HCT116 (cell line): ENCODE measurements around the gene IL1RN. TPM values are rescaled to one million over a fixed set of nuclear protein-coding genes. Genes with fewer than 3 reads are reported as not detected.

ENCODE experiments used
- ATAC-seq: fragments of 200-7000 bp; cut with Tn5 transposase; 2 replicates; pipeline ENCODE4 v1.9.1; 2020; ENCODE audit warnings: mild to moderate bottlenecking, moderate library complexity
- BruUV-seq: library from RNA; stranded (reverse); fragments of 400-500 nt; replicated peaks from 2 replicates; lab custom pipeline; 2021; lab: Mats Ljungman, UMichigan
- CTCF ChIA-PET: fragments of 300-600 bp; sonication (Branson Sonifier 250); formaldehyde crosslinking; loops from one replicate; lab custom pipeline; 2021; ENCODE audit warnings: antibody characterized with exemption; lab: Charles Lee
- POLR2A ChIA-PET: fragments of 300-600, 350-600 bp; sonication (Branson Sonifier 250); formaldehyde crosslinking; loops from one replicate; lab custom pipeline; 2021; ENCODE audit warnings: antibody characterized with exemption; lab: Charles Lee
- RAD21 ChIA-PET, 2 experiments: fragments of 300-600 bp; sonication (Branson Sonifier 250); formaldehyde crosslinking; loops; one replicate each; lab custom pipeline; 2023; ENCODE audit warnings: low total read pairs in 2 of 2; ENCODE audit not compliant: uncharacterized antibody in 2 of 2, unreplicated experiment in 2 of 2, low non-redundant PET in 1 of 2; lab: Charles Lee
- DNase-seq: peaks from one replicate; pipeline ENCODE4 v3.0.0-alpha.2; 2010; ENCODE audit warnings: low read depth, low spot score
- H2AFZ ChIP-seq: fragments of 200-600 bp; shearing (Covaris generic), sonication (generic); 2 replicates; pipeline ENCODE4 v1.6.1; 2017; ENCODE audit warnings: low read depth, mixed run types, mixed read lengths, antibody characterized with exemption, low read length; ENCODE audit not compliant: poor library complexity, severe bottlenecking
- H3K27ac ChIP-seq: 2 replicates; pipeline ENCODE4 v1.5.1; 2012; ENCODE audit warnings: low read depth, low read length
- H3K27me3 ChIP-seq: fragments of 200-600 bp; sonication (generic); 2 replicates; pipeline ENCODE4 v1.6.1; 2016; ENCODE audit warnings: mixed run types, low read length, mixed read lengths; ENCODE audit not compliant: insufficient read depth
- H3K36me3 ChIP-seq, 2 experiments: fragments of 200-500 bp in 1 of 2; fragments of 200-600 bp in 1 of 2; sonication (Bioruptor generic) in 1 of 2; sonication (generic) in 1 of 2; 2 replicates each; pipeline versions ENCODE4 v1.5.1 to v1.6.1; 2014 to 2016; ENCODE audit warnings: low read length in 2 of 2, inconsistent platforms in 1 of 2, mixed read lengths in 1 of 2, mixed run types in 1 of 2; ENCODE audit not compliant: insufficient read depth in 2 of 2, control insufficient read depth in 1 of 2
- H3K4me1 ChIP-seq, 2 experiments: fragments of 200-600 bp in 1 of 2; sonication (generic) in 1 of 2; 2 replicates each; pipeline versions ENCODE4 v1.5.1 to v1.6.1; 2012 to 2017; ENCODE audit warnings: low read length in 2 of 2, inconsistent platforms in 1 of 2, mild to moderate bottlenecking in 1 of 2, mixed read lengths in 1 of 2, mixed run types in 1 of 2, moderate library complexity in 1 of 2; ENCODE audit not compliant: insufficient read depth in 2 of 2, control insufficient read depth in 1 of 2
- H3K4me2 ChIP-seq: fragments of 200-600 bp; sonication (generic); 2 replicates; pipeline ENCODE4 v1.6.1; 2017; ENCODE audit warnings: mixed run types, low read length, mixed read lengths
- H3K4me3 ChIP-seq, 2 experiments: fragments of 200-600 bp in 1 of 2; sonication (generic) in 1 of 2; replicated peaks in 1 of 2; 2 replicates each; pipeline ENCODE4 v1.5.1; 2011 to 2016; ENCODE audit warnings: low read length in 2 of 2, control low read depth in 1 of 2, low read depth in 1 of 2, mild to moderate bottlenecking in 1 of 2, mixed read lengths in 1 of 2, mixed run types in 1 of 2
- H3K79me2 ChIP-seq: fragments of 200-600 bp; sonication (generic); 2 replicates; pipeline ENCODE4 v1.6.1; 2017; ENCODE audit warnings: mild to moderate bottlenecking, mixed run types, low read length, moderate library complexity, mixed read lengths; ENCODE audit not compliant: insufficient read depth
- H3K9ac ChIP-seq: fragments of 200-600 bp; sonication (generic); 2 replicates; pipeline ENCODE4 v1.6.1; 2016; ENCODE audit warnings: low read length, mixed read lengths
- H3K9me2 ChIP-seq: fragments of 200-600 bp; sonication (generic), shearing (Covaris generic); 2 replicates; pipeline ENCODE4 v1.6.1; 2017; ENCODE audit warnings: mixed run types, mild to moderate bottlenecking, moderate library complexity; ENCODE audit not compliant: insufficient read depth
- H3K9me3 ChIP-seq, 2 experiments: fragments of 200-500 bp in 1 of 2; fragments of 200-600 bp in 1 of 2; sonication (Bioruptor generic) in 1 of 2; sonication (generic) in 1 of 2; 2 replicates each; pipeline ENCODE4 v1.6.1; 2014 to 2017; ENCODE audit warnings: low read length in 2 of 2, mixed read lengths in 2 of 2, inconsistent platforms in 1 of 2, low read depth in 1 of 2, mild to moderate bottlenecking in 1 of 2, mixed run types in 1 of 2, moderate library complexity in 1 of 2; ENCODE audit not compliant: control insufficient read depth in 1 of 2, insufficient read depth in 1 of 2
- H4K20me1 ChIP-seq: fragments of 200-600 bp; sonication (generic), shearing (Covaris generic); 2 replicates; pipeline ENCODE4 v1.6.1; 2017; ENCODE audit warnings: mixed run types, mild to moderate bottlenecking, moderate library complexity; ENCODE audit not compliant: insufficient read depth
- CEBPB ChIP-seq: IDR thresholded peaks from 2 replicates; pipeline ENCODE4 v1.6.1; 2012; ENCODE audit warnings: low read depth
- CTCF ChIP-seq, 3 experiments: fragments of 200-600 bp in 1 of 3; sonication (generic) in 1 of 3; IDR thresholded peaks in 2 of 3; conservative IDR thresholded peaks in 1 of 3; 2 replicates each; pipeline ENCODE4 v1.5.1; 2012 to 2017; ENCODE audit warnings: low read depth in 2 of 3, low read length in 2 of 3, antibody characterized with exemption in 1 of 3, borderline replicate concordance in 1 of 3, control low read depth in 1 of 3, mild to moderate bottlenecking in 1 of 3, mixed read lengths in 1 of 3, mixed run types in 1 of 3, moderate library complexity in 1 of 3; ENCODE audit not compliant: insufficient read depth in 1 of 3
- ELF1 ChIP-seq: IDR thresholded peaks from 2 replicates; pipeline ENCODE4 v1.6.1; 2012; ENCODE audit warnings: low read depth, borderline replicate concordance
- EZH2 ChIP-seq: fragments of 200-600 bp; sonication (generic); IDR thresholded peaks from 2 replicates; pipeline ENCODE4 v1.6.1; 2017; ENCODE audit warnings: antibody characterized with exemption, mixed run types
- EZH2phosphoT487 ChIP-seq: fragments of 200-600 bp; IDR thresholded peaks from 2 replicates; pipeline ENCODE4 v1.6.1; 2018; ENCODE audit warnings: antibody characterized with exemption, borderline replicate concordance
- POLR2A ChIP-seq: IDR thresholded peaks from 2 replicates; pipeline ENCODE4 v1.7.0; 2011; ENCODE audit warnings: borderline replicate concordance; ENCODE audit not compliant: insufficient read depth, insufficient read length; ENCODE audit errors: extremely low read depth
- POLR2AphosphoS5 ChIP-seq: IDR thresholded peaks from 2 replicates; pipeline ENCODE4 v1.6.1; 2011; ENCODE audit warnings: mild to moderate bottlenecking, low read depth, low read length, moderate library complexity
- SIN3A ChIP-seq: IDR thresholded peaks from 2 replicates; pipeline ENCODE4 v1.6.1; 2012; ENCODE audit warnings: low read depth
- TCF7L2 ChIP-seq: IDR thresholded peaks from 2 replicates; pipeline ENCODE4 v1.7.0; 2011; ENCODE audit warnings: borderline replicate concordance, inconsistent platforms; ENCODE audit not compliant: insufficient read depth, insufficient read length; ENCODE audit errors: extremely low read depth
- ZBTB33 ChIP-seq: IDR thresholded peaks from 2 replicates; pipeline ENCODE4 v1.6.1; 2011; ENCODE audit warnings: mild to moderate bottlenecking, low read length, moderate library complexity; ENCODE audit not compliant: insufficient replicate concordance; ENCODE audit errors: extremely low read depth
- ZFX ChIP-seq: fragments of 450-650 bp; IDR thresholded peaks from 2 replicates; pipeline ENCODE4 v1.6.1; 2017
- ZNF274 ChIP-seq: fragments of 200-500 bp; sonication (Bioruptor generic); IDR thresholded peaks from 2 replicates; pipeline ENCODE4 v1.6.1; 2014; ENCODE audit warnings: mild to moderate bottlenecking, low read depth, low read length, inconsistent platforms
- intact Hi-C: fragments of 100-400 bp; cut with micrococcal nuclease; formaldehyde crosslinking; loops from 2 replicates; pipeline ENCODE4 v1.10.0; 2022
- total RNA-seq: library from RNA; stranded (reverse); gene quantifications from one replicate; pipeline ENCODE4 v1.2.1, GENCODE V29; 2021; ENCODE audit not compliant: unreplicated experiment

Gene IL1RN
- total RNA-seq, 1 experiment from 2014 or later = 0.25 TPM

GRCh38 chr2:113111121-113111520 lies 16.3 kb upstream of the IL1RN start:
- Histone ChIP-seq H3K27me3 (no peaks in the 10 kb centered on the region), H2AFZ (no peak overlapping the region), H3K27ac (no peak overlapping the region), H3K4me2 (no peak overlapping the region), H3K9me3 (no peaks in the 10 kb centered on the region), H3K9ac (no peak overlapping the region), H3K4me3 (no peak overlapping the region), H3K4me1 (no peaks in the 10 kb centered on the region), H3K79me2 (no peaks in the 10 kb centered on the region), H3K9me2 (no peaks in the 10 kb centered on the region), H3K36me3 (no peaks in the 10 kb centered on the region), H4K20me1 (no peaks in the 10 kb centered on the region)
- DNase-seq (no peak), ATAC-seq (no peak)
- no TSS peak for BruUV-seq
- ChIA-PET POLR2A (interaction anchor here (0.6 kb wide), 1 partner anchor 10 kb away, joined by 3 read pairs; no protein-coding TSS in a partner anchor), CTCF (no interaction called here), RAD21 (no interaction called here)
- intact Hi-C loops = no loop called here
- no peak for TF ChIP-seq EZH2
- no peak for TF ChIP-seq ZBTB33
- TF ChIP-seq TCF7L2 = no peak
- no peak for TF ChIP-seq ELF1
- no peak for TF ChIP-seq POLR2A
- TF ChIP-seq CTCF (IDR thresholded peaks at IDR 0.05 in 2 of 3, conservative IDR thresholded peaks at IDR 0.05 in 1 of 3; ENCODE audit: borderline replicate concordance in 1 of 3, insufficient read depth in 1 of 3, low read depth in 2 of 3, low read length in 2 of 3) = no peak
- TF ChIP-seq EZH2phosphoT487 = no peak
- no peak for TF ChIP-seq SIN3A
- no peak for TF ChIP-seq ZFX
- no peak for TF ChIP-seq POLR2AphosphoS5
- TF ChIP-seq CEBPB = no peak
- no peak for TF ChIP-seq ZNF274
